Endodermal cell (in vitro differentiated cells): Measurements from ENCODE around the gene FERMT3. TPM values are rescaled to one million over a fixed set of nuclear protein-coding genes. Genes with fewer than 3 reads are reported as not detected.

Source experiments
- DNase-seq: peaks from one replicate; pipeline ENCODE4 v3.0.0-alpha.2; 2017
- H3K27ac ChIP-seq: 2 replicates; pipeline ENCODE4 v1.5.1; 2013; ENCODE audit warnings: mild to moderate bottlenecking, low read depth, low read length, moderate library complexity
- H3K27me3 ChIP-seq: 2 replicates; pipeline ENCODE4 v1.6.1; 2013; ENCODE audit warnings: mild to moderate bottlenecking, low read length, moderate library complexity; ENCODE audit not compliant: insufficient read depth, control insufficient read depth, poor library complexity, severe bottlenecking
- H3K36me3 ChIP-seq: 2 replicates; pipeline ENCODE4 v1.7.0; 2013; ENCODE audit warnings: mild to moderate bottlenecking, low read length, moderate library complexity; ENCODE audit not compliant: control insufficient read depth, insufficient read depth
- H3K4me1 ChIP-seq: one replicate; pipeline ENCODE4 v1.7.0; 2013; ENCODE audit warnings: low read length; ENCODE audit not compliant: control insufficient read depth, insufficient read depth
- H3K4me3 ChIP-seq: 2 replicates; pipeline ENCODE4 v1.5.1; 2013; ENCODE audit warnings: mild to moderate bottlenecking, low read length, moderate library complexity
- H3K9ac ChIP-seq: 2 replicates; pipeline ENCODE4 v1.6.1; 2013; ENCODE audit warnings: mild to moderate bottlenecking, low read length, moderate library complexity; ENCODE audit not compliant: poor library complexity, severe bottlenecking; ENCODE audit errors: extremely low read depth
- H3K9me3 ChIP-seq: 2 replicates; pipeline ENCODE4 v1.6.1; 2013; ENCODE audit warnings: mild to moderate bottlenecking, low read length, moderate library complexity; ENCODE audit not compliant: control insufficient read depth
- H3K27ac Mint-ChIP-seq: 2 replicates; pipeline ENCODE4 v1.8.0; 2020; ENCODE audit warnings: mixed read lengths
- H3K27me3 Mint-ChIP-seq: 2 replicates; pipeline ENCODE4 v1.8.0; 2021; ENCODE audit warnings: mild to moderate bottlenecking, mixed read lengths; ENCODE audit not compliant: insufficient read depth
- H3K36me3 Mint-ChIP-seq: 2 replicates; pipeline ENCODE4 v1.8.0; 2020; ENCODE audit warnings: low read depth, mixed read lengths
- H3K4me1 Mint-ChIP-seq: 2 replicates; pipeline ENCODE4 v1.8.0; 2020; ENCODE audit warnings: mixed read lengths
- H3K4me3 Mint-ChIP-seq: 2 replicates; pipeline ENCODE4 v1.8.0; 2020; ENCODE audit warnings: mild to moderate bottlenecking, moderate library complexity, mixed read lengths
- H3K9me3 Mint-ChIP-seq: 2 replicates; pipeline ENCODE4 v1.8.0; 2020; ENCODE audit warnings: mild to moderate bottlenecking, mixed read lengths
- CTCF ChIP-seq: fragments of 200-600 bp; sonication (generic); conservative IDR thresholded peaks from 2 replicates; pipeline ENCODE4 v1.5.0; 2021; ENCODE audit warnings: antibody characterized with exemption, mild to moderate bottlenecking
- WGBS, 2 experiments: methylation state at CpG; one replicate each; pipeline versions ENCODE4 v1.1.5 to v1.1.7; 2013; ENCODE audit warnings: missing lambda C conversion rate in 2 of 2, mixed read lengths in 1 of 2; ENCODE audit not compliant: insufficient coverage in 1 of 2, insufficient read length in 1 of 2; 5-methylcytosine and 5-hydroxymethylcytosine counted together
- total RNA-seq, 2 donors: library from RNA; stranded (reverse); fragmentation: NEBNext Ultra II Directional in 1 of 2; extraction: Animal tissue kit (Norgen Biotek cat#: 25700) in 1 of 2; gene quantifications; 2 replicates in 1 of 2; 3 replicates in 1 of 2; pipeline ENCODE4 v1.2.1, GENCODE V29; 2021

The FERMT3 gene
- total RNA-seq, 2 donors from 2014 or later, result 4.2 to 5.3 TPM

GRCh38 chr11:64259533-64260067 lies 53.1 kb downstream of the FERMT3 start:
- Histone ChIP-seq H3K9ac (no peak overlapping the region), H3K27me3 (no peaks in the 10 kb centered on the region), H3K4me3 (no peak overlapping the region), H3K4me1 (no peaks in the 10 kb centered on the region), H3K9me3 (no peaks in the 10 kb centered on the region), H3K36me3 (peaks cover 70% of the 10 kb centered on the region), H3K27ac (no peak overlapping the region)
- Mint-ChIP-seq H3K4me1 (no peaks in the 10 kb centered on the region), H3K36me3 (peaks cover 56% of the 10 kb centered on the region), H3K27me3 (no peaks in the 10 kb centered on the region), H3K27ac (no peak overlapping the region), H3K4me3 (no peak overlapping the region), H3K9me3 (no peaks in the 10 kb centered on the region)
- TF ChIP-seq CTCF, result no peak
- DNase-seq, result no peak
- 96 to 98% methylated on average over 4 of the region's 4 CpGs for WGBS, 2 experiments

- Histone ChIP-seq H3K9me3 (no peaks in the 10 kb centered on the region), H3K4me1 (no peaks in the 10 kb centered on the region), H3K36me3 (peaks cover 66% of the 10 kb centered on the region), H3K4me3 (no peak overlapping the region), H3K27ac (no peak overlapping the region), H3K27me3 (no peaks in the 10 kb centered on the region), H3K9ac (no peak overlapping the region)
- H3K9me3 Mint-ChIP-seq, result no peaks in the 10 kb centered on the region
- H3K4me1 Mint-ChIP-seq, result no peaks in the 10 kb centered on the region
- H3K27me3 Mint-ChIP-seq, result no peaks in the 10 kb centered on the region
- H3K27ac Mint-ChIP-seq, result no peak overlapping the region
- H3K36me3 Mint-ChIP-seq, result peaks cover 56% of the 10 kb centered on the region
- no peak overlapping the region for H3K4me3 Mint-ChIP-seq
- TF ChIP-seq CTCF, result no peak
- DNase-seq, result no peak
- WGBS, 2 experiments, result 95 to 96% methylated on average over 5 to 6 of the region's 6 CpGs
Observed at GRCh38 chr11:64260147-64260708, 53.7 kb downstream of the FERMT3 start.

DNA sequence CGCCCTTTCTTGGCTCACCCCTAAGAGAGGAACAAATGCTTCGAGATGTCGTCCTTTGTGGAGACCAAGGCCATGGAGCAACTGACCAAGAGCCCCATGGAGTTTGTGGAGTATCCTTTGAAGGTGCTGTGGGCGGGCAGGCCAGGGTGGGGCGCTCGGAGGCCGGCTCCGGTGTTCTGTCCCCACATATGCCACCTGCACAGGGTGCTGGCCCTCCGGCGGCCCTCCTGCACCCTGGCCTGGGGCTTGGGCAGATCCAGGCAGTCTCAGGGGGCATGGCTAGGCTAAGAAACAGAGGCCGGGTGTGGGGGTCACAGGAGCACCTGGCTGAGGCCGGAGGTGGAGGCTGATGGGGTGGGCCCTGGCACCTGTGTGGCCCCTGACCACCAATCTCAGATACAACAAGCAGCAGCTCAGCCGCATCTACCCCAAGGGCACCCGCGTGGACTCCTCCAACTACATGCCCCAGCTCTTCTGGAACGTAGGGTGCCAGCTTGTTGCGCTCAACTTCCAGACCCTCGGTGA lies 55.1 kb downstream of the FERMT3 start:
- Histone ChIP-seq H3K27ac (no peak overlapping the region), H3K27me3 (no peaks in the 10 kb centered on the region), H3K9me3 (no peaks in the 10 kb centered on the region), H3K36me3 (peaks cover 57% of the 10 kb centered on the region), H3K4me3 (no peak overlapping the region), H3K9ac (no peak overlapping the region), H3K4me1 (no peaks in the 10 kb centered on the region)
- Mint-ChIP-seq H3K36me3 (peaks cover 58% of the 10 kb centered on the region), H3K4me1 (no peaks in the 10 kb centered on the region), H3K27ac (no peak overlapping the region), H3K9me3 (no peaks in the 10 kb centered on the region), H3K4me3 (no peak overlapping the region), H3K27me3 (no peaks in the 10 kb centered on the region)
- whole genome bisulfite sequencing, 2 experiments, result 94 to 99% methylated on average over 12 to 18 of the region's 18 CpGs
- no peak for TF ChIP-seq CTCF
- DNase-seq, result no peak
